Measurements from ENCODE around the gene FHIT.
A peak's percentile ranks its signal among the peaks of the same experiment; 100 is the strongest.

FHIT gene

GRCh38 chr3:59886790-59887189, 1364.5 kb downstream of the FHIT start:
- DNase-seq = no peak

- DNase-seq = no peak
Measured at GRCh38 chr3:59885899-59886400, 1365.3 kb downstream of the FHIT start.

- no peak for DNase-seq
Measured at GRCh38 chr3:59885101-59885500, 1366.2 kb downstream of the FHIT start.

- no peak for DNase-seq
Measured at GRCh38 chr3:59884409-59884808, 1366.8 kb downstream of the FHIT start.

DNA sequence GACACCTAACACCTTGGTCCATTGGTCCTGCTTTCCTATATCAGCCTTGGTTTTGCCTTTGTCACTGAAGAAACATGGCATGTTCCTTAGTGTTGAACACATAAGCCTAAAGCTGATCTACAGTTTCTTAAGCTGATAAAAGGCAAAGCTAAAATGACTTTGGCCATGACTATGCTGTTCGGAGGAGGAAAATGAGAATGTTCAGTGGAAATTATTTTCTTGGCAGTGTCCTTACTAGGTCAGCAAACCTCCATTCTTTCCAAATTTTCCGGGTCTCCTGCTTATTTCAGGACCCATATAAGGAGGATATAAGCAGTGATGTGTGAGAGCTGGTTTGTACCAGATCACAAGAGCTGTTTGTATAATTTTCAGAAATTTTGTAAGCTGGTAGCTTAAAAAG, 1368.5 kb downstream of the FHIT start:
- no peak for DNase-seq

DNA sequence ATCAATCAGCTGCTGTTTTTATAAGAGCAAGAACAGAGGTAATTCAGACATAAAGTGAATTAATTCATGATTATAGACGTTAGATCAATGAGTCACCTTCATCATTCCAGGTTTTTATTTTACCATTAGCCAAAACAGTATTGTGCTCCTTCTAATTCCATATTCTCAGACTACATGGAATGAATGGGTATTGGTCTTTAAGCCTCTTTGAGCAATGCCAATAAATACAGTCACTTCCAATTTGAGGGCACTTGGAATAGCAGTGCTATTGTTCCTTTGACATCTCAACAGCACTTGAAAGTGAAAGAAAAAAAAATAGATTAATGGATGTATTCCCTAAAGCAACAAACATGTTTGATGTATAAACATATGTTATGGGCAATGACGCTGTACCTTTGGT, 1370.5 kb downstream of the FHIT start:
- DNase-seq = no peak

- no peak for DNase-seq
Measured at GRCh38 chr3:59879031-59879581, 1372.1 kb downstream of the FHIT start.

GRCh38 chr3:59878038-59878427, 1373.2 kb downstream of the FHIT start:
- DNase-seq = no peak

DNA sequence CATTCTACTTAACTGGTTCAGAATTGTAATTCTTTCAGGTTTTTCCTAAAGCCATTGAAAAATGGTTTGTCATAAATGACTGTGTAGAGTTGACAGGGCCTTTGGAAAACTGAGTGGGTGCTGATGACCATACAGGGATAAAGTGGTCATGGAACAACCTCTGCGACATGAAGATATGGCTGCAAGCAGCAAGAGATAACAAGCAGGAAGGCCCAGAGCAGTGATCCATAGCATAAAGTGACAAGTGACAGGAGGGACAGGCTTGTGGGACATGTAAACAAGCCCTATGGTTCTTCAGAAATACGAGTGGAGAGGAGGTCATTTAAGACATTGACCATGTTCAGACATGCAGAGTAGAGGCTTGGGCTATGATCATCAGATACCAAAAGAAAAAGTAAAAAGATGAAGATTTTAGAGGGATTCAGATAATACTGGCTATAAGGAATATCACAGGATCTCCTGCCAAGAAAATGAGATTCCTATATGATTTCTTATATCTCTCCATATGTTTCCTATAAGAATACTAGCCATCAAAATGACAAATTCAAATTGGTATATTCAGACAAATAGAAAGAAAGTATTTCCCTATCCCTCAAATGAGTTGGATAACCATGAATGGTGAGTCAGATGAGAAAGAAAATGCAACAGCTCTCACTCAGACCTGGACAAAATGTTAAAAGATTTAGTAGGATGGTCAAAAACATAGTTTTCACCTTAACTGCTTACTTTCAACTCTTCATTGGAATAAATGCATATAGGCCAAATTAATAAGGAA, 1373.8 kb downstream of the FHIT start:
- DNase-seq = no peak

GRCh38 chr3:59876533-59877062, 1374.7 kb downstream of the FHIT start:
- DNase-seq = no peak

- no peak for DNase-seq
Measured at GRCh38 chr3:59873576-59874230, 1377.5 kb downstream of the FHIT start.

DNA sequence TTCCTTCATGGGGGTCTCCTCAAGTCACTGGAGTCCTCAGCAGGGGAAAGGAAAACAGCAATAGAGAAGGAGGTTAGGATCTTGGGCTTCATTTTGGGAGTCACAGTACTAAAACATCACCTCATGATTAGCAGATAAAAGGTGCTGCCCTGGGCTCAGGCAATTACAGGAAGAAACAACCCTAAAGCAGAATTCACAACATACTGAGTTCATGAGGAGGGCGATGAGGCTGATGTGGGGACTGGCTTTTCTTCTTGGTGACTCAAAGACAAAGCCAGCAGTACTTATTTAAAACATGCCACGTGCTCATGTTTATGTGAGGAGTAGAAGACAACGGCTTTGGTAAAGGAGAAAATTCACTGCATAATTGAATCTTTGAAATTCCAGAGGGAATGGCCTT, 1379.1 kb downstream of the FHIT start:
- no peak for DNase-seq

DNA sequence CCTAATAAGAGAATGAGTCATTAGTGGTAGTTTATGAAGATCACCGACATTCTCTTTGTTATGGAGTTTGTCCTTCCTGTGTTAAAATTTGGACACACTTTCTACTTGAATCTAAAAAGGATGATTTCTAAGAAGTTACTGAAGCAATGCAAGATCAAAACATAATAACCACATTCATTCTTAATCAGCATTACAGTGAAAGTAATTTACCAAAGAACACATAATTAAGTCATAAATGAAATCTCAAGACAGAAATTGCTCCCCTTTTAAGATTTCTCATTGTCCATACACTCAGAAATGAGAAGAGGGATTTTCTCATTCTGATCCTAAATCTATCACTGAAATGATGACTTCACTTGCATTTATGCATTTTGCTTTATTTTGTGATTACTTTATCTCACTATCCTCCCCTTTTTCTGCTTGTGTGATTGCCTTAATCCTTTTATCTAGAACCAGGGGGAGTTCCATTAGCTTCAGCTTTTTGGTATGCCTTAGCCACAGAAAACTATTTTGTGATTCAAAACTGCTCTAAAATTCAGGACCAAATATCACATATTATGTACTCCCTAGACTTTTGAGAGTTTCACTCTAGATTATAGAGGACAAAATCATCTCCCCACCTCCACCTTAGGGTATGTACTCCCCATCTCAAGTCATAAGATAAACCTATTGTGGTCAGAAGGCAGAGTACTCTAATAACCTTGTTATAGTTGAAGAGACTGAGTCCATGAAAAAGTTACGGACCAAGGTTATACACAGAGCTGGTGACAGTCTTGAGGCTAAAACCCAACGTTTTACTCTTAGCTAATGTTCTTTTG, 1383.9 kb downstream of the FHIT start:
- no peak for DNase-seq

DNA sequence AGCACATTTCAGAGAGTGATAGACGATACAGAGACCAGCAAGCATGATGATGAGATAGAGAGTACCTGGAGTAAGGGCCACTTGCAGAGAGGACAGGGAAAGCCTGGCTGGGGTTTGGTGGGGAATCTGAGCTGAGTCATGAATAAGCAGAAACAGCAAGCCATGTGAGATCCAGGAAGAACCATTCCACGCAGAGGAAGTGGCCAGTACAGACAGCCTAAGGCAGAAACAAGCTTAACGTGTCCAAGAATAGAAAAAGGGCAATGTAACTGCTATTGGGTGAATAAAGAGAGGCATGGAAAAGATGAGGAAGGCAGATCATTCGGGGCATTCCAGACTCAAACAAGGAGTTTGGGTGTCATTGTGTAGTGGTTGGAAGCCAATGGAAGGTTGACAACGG, 1385.2 kb downstream of the FHIT start:
- DNase-seq = no peak

DNA sequence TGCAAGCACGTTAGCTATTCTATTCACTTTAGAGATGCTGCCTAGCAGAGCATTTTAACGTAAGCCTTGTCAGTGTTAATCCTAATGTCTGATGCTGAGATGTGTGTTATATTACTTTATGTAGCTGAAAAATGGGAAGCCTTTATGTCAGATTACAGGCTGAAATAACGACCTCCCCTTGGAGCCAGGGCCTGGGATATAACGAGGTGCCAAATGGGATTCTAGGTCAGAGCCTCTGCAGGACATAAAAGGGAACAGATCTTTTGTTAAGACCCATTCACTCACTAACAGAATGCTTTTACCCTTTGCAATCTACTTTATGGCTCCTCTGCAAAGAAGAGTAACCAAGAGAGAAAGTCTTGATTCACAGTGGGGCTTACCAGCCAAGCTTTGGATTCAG, 1385.9 kb downstream of the FHIT start:
- DNase-seq = no peak

DNA sequence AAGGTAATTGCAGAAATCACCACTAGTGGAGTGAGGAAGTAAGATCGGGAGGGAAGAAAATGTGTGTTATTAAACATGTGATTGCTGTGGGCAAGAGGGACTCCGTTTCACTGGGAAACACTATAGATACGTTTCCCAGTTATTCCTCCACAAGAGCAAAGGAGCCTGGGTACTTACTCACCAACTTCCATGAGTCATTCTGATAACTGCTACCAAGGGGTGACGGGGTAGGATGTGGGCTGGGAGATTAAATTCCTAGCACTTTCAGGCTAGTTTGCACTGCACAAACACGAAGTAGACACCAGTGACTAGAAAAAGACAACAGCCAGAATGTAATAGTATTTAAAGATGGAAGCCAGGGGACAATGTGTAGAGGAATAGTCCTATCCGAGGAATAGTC, 1388.6 kb downstream of the FHIT start:
- no peak for DNase-seq

- peak; percentile 7 for DNase-seq
Measured at GRCh38 chr3:59857589-59858346, 1393.5 kb downstream of the FHIT start.

GRCh38 chr3:59856934-59857460, 1394.3 kb downstream of the FHIT start:
- no peak for DNase-seq

GRCh38 chr3:59854061-59854709, 1397.1 kb downstream of the FHIT start:
- no peak for DNase-seq

DNA sequence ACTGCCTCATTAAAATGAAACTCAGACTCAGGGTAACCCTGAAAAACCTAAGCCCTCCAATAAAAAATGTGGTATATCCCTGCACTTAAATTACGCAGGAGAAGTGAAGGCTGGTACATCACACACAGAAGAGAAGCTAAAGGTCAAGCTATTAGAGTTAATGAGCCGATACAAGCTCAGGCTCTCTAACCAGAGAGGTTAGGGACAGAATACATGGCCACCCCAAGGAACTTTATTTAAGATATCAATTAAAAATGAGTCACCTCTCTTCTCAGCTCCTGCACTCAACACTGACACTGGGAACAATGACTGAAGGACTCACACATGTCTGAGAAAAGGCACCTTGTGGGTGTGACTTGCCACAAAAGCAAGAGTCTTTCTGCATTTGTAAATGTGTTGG, 1400.8 kb downstream of the FHIT start:
- no peak for DNase-seq

GRCh38 chr3:59845386-59845785, 1405.9 kb downstream of the FHIT start:
- no peak for DNase-seq
